ENCODE measurements around the gene KDM6B.

- no peak for TF ChIP-seq MAX (IDR thresholded peaks at IDR 0.05)
- TF ChIP-seq RAD21 (IDR thresholded peaks at IDR 0.05; ENCODE audit: low read depth): no peak
- TF ChIP-seq YY1 (IDR thresholded peaks at IDR 0.05; ENCODE audit: low read depth): no peak
- no peak for TF ChIP-seq NFIC (IDR thresholded peaks at IDR 0.05)
Measured at GRCh38 chr17:7840441-7840840, 6.4 kb downstream of the KDM6B start.

Measured in Ishikawa (cell line).